Measurements from ENCODE around the gene PCNT.

PCNT gene

DNA sequence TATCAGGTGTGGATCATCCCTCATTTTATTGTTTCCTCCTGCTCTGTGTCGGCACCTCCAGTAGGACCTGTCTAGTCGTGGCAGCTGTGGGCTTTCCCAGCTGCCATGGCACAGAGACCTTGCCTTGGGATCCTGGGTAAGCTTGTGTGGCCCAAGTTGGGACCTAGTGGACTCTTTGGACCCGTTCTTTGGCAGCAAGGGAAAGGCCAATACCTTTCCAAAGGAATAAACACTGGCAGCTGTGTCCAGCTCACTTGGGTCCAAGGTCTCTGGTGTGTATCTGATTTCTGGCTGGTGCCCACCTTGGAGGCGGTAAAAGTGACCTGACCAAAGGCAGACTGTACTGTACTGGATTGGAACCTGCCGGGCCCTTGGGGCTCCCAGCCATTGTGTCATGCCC is 156.5 kb downstream of the PCNT start:
- H3K27ac ChIP-seq, result no peak overlapping the region
- TF ChIP-seq, protein P1, sequence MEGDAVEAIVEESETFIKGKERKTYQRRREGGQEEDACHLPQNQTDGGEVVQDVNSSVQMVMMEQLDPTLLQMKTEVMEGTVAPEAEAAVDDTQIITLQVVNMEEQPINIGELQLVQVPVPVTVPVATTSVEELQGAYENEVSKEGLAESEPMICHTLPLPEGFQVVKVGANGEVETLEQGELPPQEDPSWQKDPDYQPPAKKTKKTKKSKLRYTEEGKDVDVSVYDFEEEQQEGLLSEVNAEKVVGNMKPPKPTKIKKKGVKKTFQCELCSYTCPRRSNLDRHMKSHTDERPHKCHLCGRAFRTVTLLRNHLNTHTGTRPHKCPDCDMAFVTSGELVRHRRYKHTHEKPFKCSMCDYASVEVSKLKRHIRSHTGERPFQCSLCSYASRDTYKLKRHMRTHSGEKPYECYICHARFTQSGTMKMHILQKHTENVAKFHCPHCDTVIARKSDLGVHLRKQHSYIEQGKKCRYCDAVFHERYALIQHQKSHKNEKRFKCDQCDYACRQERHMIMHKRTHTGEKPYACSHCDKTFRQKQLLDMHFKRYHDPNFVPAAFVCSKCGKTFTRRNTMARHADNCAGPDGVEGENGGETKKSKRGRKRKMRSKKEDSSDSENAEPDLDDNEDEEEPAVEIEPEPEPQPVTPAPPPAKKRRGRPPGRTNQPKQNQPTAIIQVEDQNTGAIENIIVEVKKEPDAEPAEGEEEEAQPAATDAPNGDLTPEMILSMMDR (IDR thresholded peaks at IDR 0.05), result no peak
- TF ChIP-seq ZFX (IDR thresholded peaks at IDR 0.05; ENCODE audit: borderline replicate concordance), result no peak

DNA sequence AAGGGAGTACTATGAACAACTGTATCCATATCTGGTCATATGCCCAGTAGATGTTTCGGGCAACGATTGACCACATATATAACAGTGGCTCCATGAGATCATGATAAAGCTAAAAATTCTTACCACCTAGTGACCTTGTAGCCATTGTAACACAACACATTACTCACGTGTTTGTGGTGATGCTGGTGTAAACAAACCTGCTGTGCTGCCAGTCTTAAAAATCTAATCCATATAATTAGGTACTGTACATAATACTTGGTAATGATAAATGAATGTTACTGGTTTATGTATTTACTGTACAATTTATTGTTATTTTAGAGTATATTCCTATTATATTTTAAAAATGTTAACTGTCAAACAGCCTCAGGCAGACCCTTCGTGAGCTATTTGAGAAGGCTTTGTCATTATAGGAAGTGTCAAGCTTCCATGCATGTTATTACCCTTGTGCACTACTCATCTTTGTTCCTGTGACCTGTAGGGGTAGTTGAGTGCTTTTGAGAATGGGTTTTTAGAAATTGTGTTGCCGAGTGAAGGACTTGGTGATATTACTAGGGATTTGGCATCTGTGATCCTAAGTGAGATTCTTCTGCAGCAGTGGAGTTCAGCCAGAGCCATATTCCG is 158.4 kb downstream of the PCNT start:
- TF ChIP-seq, protein P1 (IDR thresholded peaks at IDR 0.05), result no peak
- TF ChIP-seq ZFX (IDR thresholded peaks at IDR 0.05; ENCODE audit: borderline replicate concordance), result no peak
- no peak overlapping the region for H3K27ac ChIP-seq

DNA sequence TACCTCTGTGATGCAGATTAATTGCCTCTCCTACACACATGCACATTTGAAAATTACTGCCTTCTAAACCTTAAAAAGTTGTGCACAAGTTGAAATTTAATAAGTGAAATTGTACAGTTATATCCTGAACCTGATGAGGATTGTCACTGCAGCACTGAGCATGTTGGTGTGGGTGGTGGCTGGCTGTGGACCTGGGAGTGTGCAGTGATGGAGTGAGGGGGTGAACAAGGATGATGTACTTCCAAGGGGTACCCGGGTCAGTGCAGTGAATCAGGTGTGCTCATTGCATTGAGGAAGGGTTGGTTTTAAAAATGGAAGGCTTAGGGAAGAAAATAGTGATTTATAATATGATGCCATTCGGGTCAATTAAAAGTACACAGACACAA is 158.9 kb downstream of the PCNT start:
- TF ChIP-seq ZFX (IDR thresholded peaks at IDR 0.05; ENCODE audit: borderline replicate concordance), result no peak
- TF ChIP-seq, protein P1 (IDR thresholded peaks at IDR 0.05), result no peak
- no peak overlapping the region for H3K27ac ChIP-seq

DNA sequence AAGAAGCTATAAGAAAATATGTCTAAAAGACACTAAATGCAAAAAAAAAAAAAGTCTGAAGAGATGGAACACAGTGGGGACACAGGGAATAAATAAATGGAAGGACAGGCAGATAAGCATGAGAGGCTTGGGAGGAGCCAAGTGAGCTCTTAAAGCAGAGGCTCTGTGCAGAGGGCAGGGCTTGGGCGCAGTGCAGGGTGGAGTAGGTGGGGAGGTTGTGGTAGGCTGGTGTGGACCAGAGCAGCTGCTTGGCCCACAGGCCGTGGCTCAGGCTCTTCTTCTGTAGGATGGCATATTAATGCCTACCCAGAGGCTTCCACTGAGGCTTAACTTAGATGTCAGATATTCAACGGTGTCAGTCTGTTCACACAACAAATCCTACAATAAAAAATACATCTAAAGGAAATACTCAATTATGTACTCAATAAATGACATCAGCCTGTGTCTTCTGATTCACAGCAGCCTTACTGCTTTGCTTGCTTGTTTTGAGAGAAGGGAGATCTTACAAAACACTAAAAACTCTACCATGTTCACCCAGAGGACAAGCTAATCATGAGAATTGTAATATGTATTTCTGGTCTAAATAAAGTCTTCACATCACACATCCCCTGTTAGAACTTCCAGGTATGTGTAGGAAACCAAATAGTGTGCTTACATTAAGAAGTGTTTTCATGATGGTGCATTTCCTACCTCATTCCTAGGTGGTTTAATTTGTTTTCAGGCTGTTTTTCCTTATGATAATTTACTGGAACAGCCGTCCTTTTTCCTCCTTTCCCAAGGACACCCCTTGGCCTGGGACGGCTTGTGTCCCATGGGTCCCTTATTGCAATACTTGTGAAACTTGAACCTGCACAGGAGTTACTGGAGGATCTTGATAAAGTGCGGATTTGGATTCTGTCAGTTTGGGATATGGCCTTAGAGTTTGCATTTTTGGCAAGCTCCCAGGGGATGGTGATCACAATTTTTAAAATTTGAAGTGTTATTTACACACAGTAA is 159.6 kb downstream of the PCNT start:
- TF ChIP-seq, protein P1 (IDR thresholded peaks at IDR 0.05), result no peak
- no peak for TF ChIP-seq ZFX (IDR thresholded peaks at IDR 0.05; ENCODE audit: borderline replicate concordance)
- H3K27ac ChIP-seq, result no peak overlapping the region

DNA sequence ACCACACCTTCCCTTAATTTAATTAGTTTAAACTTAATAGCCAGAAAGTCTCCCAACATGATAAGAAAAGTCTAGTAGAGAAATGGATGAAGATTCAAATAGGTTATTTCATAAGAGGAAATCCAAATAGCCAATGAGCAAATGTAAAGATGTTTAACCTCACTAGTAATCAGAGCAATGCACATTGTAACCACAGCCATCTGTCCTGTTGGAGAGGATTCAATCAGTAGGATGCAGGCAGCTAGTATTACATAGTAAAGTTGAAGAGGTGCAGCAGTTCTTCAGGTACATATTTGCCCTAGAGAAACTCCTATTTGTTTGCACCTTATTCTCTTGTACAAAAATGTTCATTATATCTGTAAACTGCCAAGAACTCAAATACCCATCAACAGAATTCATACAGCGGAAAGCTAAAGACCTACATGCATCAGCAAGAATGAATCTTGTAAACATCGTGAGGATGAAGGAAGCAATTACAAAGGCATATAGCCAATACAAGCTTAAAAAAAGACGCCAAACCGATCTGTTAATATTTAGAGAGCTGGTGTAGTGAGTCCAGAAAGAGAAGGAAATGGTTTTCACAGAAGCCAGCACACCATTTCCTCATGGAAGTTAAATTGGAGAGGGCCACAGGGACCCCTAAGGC is 162.6 kb downstream of the PCNT start:
- H3K27ac ChIP-seq, result no peak overlapping the region
- TF ChIP-seq, protein P1 (IDR thresholded peaks at IDR 0.05), result no peak
- no peak for TF ChIP-seq ZFX (IDR thresholded peaks at IDR 0.05; ENCODE audit: borderline replicate concordance)

DNA sequence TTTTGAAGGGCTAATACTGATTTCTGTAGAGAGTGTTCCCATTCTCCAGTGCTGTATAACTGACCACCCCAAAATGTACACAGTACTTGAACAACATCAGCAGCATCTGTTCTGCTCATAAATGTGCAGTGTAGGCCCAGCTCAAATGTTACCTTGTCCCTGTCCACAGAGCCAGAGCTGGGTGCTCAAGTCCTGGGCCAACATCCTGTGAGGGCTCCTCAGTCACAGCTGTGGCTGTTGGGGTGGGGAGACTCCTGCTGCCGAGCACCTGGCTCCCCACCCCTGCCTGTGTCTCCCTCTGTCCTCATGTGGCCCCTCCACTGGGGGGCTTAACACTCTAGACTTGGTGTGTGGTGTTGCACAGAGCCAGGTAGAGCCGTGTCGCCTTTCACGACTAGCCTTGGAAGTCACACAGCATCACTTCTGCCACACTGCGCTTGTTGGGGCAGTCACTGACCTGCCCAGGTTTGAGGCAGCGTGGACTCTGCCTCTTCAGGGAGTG is 165.3 kb downstream of the PCNT start:
- H3K27ac ChIP-seq, result no peak overlapping the region
- TF ChIP-seq ZFX (IDR thresholded peaks at IDR 0.05; ENCODE audit: borderline replicate concordance), result no peak
- TF ChIP-seq, protein P1 (IDR thresholded peaks at IDR 0.05), result no peak

All from 22Rv1 (cell line).